A673 (cell line): ENCODE data around the gene GJB4. TPM values are rescaled to one million over a fixed set of nuclear protein-coding genes. Genes with fewer than 3 reads are reported as not detected.

Experiments used
- BruUV-seq: library from RNA; stranded (reverse); fragments of 400-500 nt; replicated peaks from 2 replicates; lab custom pipeline; 2021; lab: Mats Ljungman, UMichigan
- CTCF ChIA-PET: fragments of 300-600 bp; sonication (Branson Sonifier 250); formaldehyde crosslinking; loops from one replicate; lab custom pipeline; 2022; ENCODE audit warnings: antibody characterized with exemption; lab: Charles Lee
- POLR2A ChIA-PET: fragments of 300-600 bp; sonication (Branson Sonifier 250); formaldehyde crosslinking; loops from one replicate; lab custom pipeline; 2022; ENCODE audit warnings: antibody characterized with exemption; ENCODE audit not compliant: low non-redundant PET; lab: Charles Lee
- DNase-seq: peaks from one replicate; pipeline ENCODE4 v3.0.0-alpha.2; 2015; ENCODE audit warnings: low spot score
- H3K27ac ChIP-seq: fragments of 200-600 bp; sonication (generic); 2 replicates; pipeline ENCODE4 v1.5.1; 2016; ENCODE audit warnings: mixed run types, low read depth, mild to moderate bottlenecking, mixed read lengths, antibody characterized with exemption, low read length; ENCODE audit not compliant: poor library complexity, severe bottlenecking
- H3K27me3 ChIP-seq: fragments of 200-600 bp; sonication (generic); replicated peaks from 2 replicates; pipeline ENCODE4 v1.6.1; 2017; ENCODE audit warnings: mixed run types, low read depth, mild to moderate bottlenecking, mixed read lengths, antibody characterized with exemption, low read length; ENCODE audit not compliant: insufficient read depth, poor library complexity
- H3K36me3 ChIP-seq: fragments of 200-600 bp; sonication (generic); 2 replicates; pipeline ENCODE4 v1.6.1; 2016; ENCODE audit warnings: mixed run types, mild to moderate bottlenecking, mixed read lengths, antibody characterized with exemption, low read length; ENCODE audit not compliant: insufficient read depth, poor library complexity, severe bottlenecking
- H3K4me1 ChIP-seq: fragments of 200-600 bp; sonication (generic); 2 replicates; pipeline ENCODE4 v1.6.1; 2017; ENCODE audit warnings: mixed run types, mild to moderate bottlenecking, mixed read lengths, antibody characterized with exemption, low read length; ENCODE audit not compliant: insufficient read depth, poor library complexity, severe bottlenecking
- H3K4me3 ChIP-seq: fragments of 200-600 bp; sonication (generic); 2 replicates; pipeline ENCODE4 v1.5.1; 2016; ENCODE audit warnings: low read depth, mixed run types, mild to moderate bottlenecking, mixed read lengths, low read length; ENCODE audit not compliant: poor library complexity, severe bottlenecking
- H3K9me3 ChIP-seq: fragments of 200-600 bp; sonication (generic); 2 replicates; pipeline ENCODE4 v1.6.1; 2016; ENCODE audit warnings: mixed run types, low read depth, mild to moderate bottlenecking, mixed read lengths, antibody characterized with exemption, low read length; ENCODE audit not compliant: poor library complexity, severe bottlenecking
- CTCF ChIP-seq: fragments of 300-800, 200-600 bp; sonication (generic); conservative IDR thresholded peaks from 2 replicates; pipeline ENCODE4 v1.5.1; 2017; ENCODE audit warnings: low read depth, mild to moderate bottlenecking, antibody characterized with exemption, low read length, moderate library complexity, mixed read lengths
- EZH2 ChIP-seq: fragments of 200-600 bp; sonication (generic); IDR thresholded peaks from 2 replicates; pipeline ENCODE4 v1.6.1; 2017; ENCODE audit warnings: borderline replicate concordance, low read depth, mild to moderate bottlenecking, mixed read lengths, antibody characterized with exemption, low read length; ENCODE audit not compliant: poor library complexity, severe bottlenecking
- intact Hi-C: fragments of 100-400 bp; cut with micrococcal nuclease; formaldehyde crosslinking; loops from one replicate; pipeline ENCODE4 v1.10.0; 2022; ENCODE audit not compliant: unreplicated experiment
- total RNA-seq: library from RNA; stranded (reverse); gene quantifications from 2 replicates; pipeline ENCODE4 v1.2.3, GENCODE V29; 2021

The GJB4 gene
- total RNA-seq, 1 experiment from 2014 or later, result not detected

- CTCF ChIA-PET, result no interaction called here
- no peaks in the 10 kb centered on the region for H3K9me3 ChIP-seq
- no peaks in the 10 kb centered on the region for H3K36me3 ChIP-seq
- no peaks in the 10 kb centered on the region for H3K27me3 ChIP-seq
- intact Hi-C loops, result no loop called here
- POLR2A ChIA-PET, result no interaction called here
- no peaks in the 10 kb centered on the region for H3K4me1 ChIP-seq
- no peak overlapping the region for H3K27ac ChIP-seq
- no peak for DNase-seq
- H3K4me3 ChIP-seq, result no peak overlapping the region
- no peak for TF ChIP-seq CTCF
- no peak for TF ChIP-seq EZH2
- BruUV-seq, result no TSS peak
Observed at GRCh38 chr1:34749992-34750391, 9.5 kb upstream of the GJB4 start.

- TF ChIP-seq CTCF, result no peak
- TF ChIP-seq EZH2, result no peak
- H3K27ac ChIP-seq, result no peak overlapping the region
- H3K9me3 ChIP-seq, result no peaks in the 10 kb centered on the region
- ChIA-PET CTCF (no interaction called here), POLR2A (interaction anchor here (0.6 kb wide), 1 partner anchor 776 kb away, joined by 11 read pairs; no protein-coding TSS in a partner anchor)
- no peak overlapping the region for H3K4me3 ChIP-seq
- H3K27me3 ChIP-seq, result no peaks in the 10 kb centered on the region
- intact Hi-C loops, result no loop called here
- BruUV-seq, result no TSS peak
- DNase-seq, result no peak
- no peaks in the 10 kb centered on the region for H3K4me1 ChIP-seq
- no peaks in the 10 kb centered on the region for H3K36me3 ChIP-seq
Observed at GRCh38 chr1:34750610-34751009, 8.9 kb upstream of the GJB4 start.

GRCh38 chr1:34753163-34753562, 6.4 kb upstream of the GJB4 start:
- DNase-seq, result no peak
- TF ChIP-seq CTCF, result no peak
- TF ChIP-seq EZH2, result no peak
- Histone ChIP-seq H3K27ac (no peak overlapping the region), H3K4me3 (no peak overlapping the region), H3K9me3 (no peaks in the 10 kb centered on the region), H3K27me3 (peaks cover 4% of the 10 kb centered on the region), H3K36me3 (no peaks in the 10 kb centered on the region), H3K4me1 (no peaks in the 10 kb centered on the region)
- no TSS peak for BruUV-seq
- ChIA-PET CTCF (interaction anchor here (1.1 kb wide), 1 partner anchor 11 kb away, joined by 3 read pairs; no protein-coding TSS in a partner anchor), POLR2A (no interaction called here)
- intact Hi-C loops, result no loop called here
